ENCODE measurements around the gene COL4A6.

DNA sequence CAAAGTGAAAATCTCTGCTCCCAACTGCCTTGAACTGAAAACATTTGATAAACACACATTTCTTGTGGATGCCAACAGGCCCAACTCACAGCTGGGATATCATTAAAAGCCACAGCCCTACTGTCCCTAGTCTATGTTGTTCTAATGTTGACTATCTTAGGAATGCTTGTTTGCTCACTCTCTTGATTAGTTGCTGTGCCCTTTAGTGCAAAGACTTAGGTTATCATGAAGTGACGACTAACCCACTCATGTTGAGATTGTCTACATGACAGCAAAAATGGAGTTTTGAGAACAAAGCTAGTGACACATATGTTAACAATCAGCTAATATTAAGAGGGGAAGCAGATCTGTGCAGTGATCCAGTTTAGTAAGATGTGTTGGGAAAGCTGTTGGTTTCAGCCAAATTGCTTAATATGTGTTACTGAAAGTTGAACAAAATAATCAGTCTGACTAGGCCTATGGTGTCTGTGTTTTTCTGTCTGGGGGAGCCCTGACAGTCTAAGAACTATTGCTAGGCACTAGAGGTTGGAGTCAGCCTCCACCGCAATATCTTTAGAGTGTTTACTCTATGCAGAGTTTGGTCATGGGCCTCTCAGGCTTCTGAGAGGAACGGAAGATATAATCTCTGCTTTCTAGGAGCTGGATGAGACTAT lies 221.2 kb downstream of the COL4A6 start:
- TF ChIP-seq, protein P1, sequence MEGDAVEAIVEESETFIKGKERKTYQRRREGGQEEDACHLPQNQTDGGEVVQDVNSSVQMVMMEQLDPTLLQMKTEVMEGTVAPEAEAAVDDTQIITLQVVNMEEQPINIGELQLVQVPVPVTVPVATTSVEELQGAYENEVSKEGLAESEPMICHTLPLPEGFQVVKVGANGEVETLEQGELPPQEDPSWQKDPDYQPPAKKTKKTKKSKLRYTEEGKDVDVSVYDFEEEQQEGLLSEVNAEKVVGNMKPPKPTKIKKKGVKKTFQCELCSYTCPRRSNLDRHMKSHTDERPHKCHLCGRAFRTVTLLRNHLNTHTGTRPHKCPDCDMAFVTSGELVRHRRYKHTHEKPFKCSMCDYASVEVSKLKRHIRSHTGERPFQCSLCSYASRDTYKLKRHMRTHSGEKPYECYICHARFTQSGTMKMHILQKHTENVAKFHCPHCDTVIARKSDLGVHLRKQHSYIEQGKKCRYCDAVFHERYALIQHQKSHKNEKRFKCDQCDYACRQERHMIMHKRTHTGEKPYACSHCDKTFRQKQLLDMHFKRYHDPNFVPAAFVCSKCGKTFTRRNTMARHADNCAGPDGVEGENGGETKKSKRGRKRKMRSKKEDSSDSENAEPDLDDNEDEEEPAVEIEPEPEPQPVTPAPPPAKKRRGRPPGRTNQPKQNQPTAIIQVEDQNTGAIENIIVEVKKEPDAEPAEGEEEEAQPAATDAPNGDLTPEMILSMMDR (IDR thresholded peaks at IDR 0.05), result no peak
- TF ChIP-seq EP300 (IDR thresholded peaks at IDR 0.05), result no peak
